ENCODE results near the gene CCSER1. TPM values are rescaled to one million over a fixed set of nuclear protein-coding genes. Genes with fewer than 3 reads are reported as not detected.
"Not testable (repeated sequence)": the region's sequence is repeated elsewhere in the genome, so short reads cannot be mapped to it uniquely, and the experiment has no call there.

CCSER1 gene
- total RNA-seq, 1 experiment from 2014 or later = 4.1 TPM

- no peak overlapping the region for H3K4me3 ChIP-seq (ENCODE audit: low read depth, low read length)
- Mint-ChIP-seq H3K27me3 (ENCODE audit: insufficient read depth, unreplicated experiment) (no peaks in the 10 kb centered on the region), H3K9me3 (ENCODE audit: unreplicated experiment) (no peaks in the 10 kb centered on the region), H3K4me1 (ENCODE audit: low read depth, unreplicated experiment) (no peaks in the 10 kb centered on the region), H3K36me3 (ENCODE audit: insufficient read depth, unreplicated experiment) (no peaks in the 10 kb centered on the region), H3K4me3 (ENCODE audit: unreplicated experiment) (no peak overlapping the region), H3K27ac (ENCODE audit: unreplicated experiment) (no peak overlapping the region)
- no TSS peak for BruUV-seq (replicated peaks)
- no peak for TF ChIP-seq CTCF (IDR thresholded peaks at IDR 0.05; ENCODE audit: insufficient read depth in 1 of 2, low read depth in 1 of 2, low read length in 1 of 2, severe bottlenecking in 1 of 2, unreplicated experiment in 1 of 2)
- H3K4me1 ChIP-seq = no peaks in the 10 kb centered on the region
- no peaks in the 10 kb centered on the region for H3K36me3 ChIP-seq (ENCODE audit: control insufficient read depth, insufficient read depth, low read length)
- no peaks in the 10 kb centered on the region for H3K9me3 ChIP-seq
- CTCF ChIA-PET = no interaction called here
- DNase-seq = no peak
- POLR2A ChIA-PET = no interaction called here
- no peaks in the 10 kb centered on the region for H3K27me3 ChIP-seq (replicated peaks; ENCODE audit: control insufficient read depth, insufficient read depth, low read length)
- intact Hi-C loops (cut with micrococcal nuclease; ENCODE audit: unreplicated experiment) = no loop called here
Observed at GRCh38 chr4:90689739-90690138, 562.5 kb downstream of the CCSER1 start.

GRCh38 chr4:90695411-90695810, 568.2 kb downstream of the CCSER1 start:
- no peak overlapping the region for H3K27ac Mint-ChIP-seq (ENCODE audit: unreplicated experiment)
- H3K9me3 Mint-ChIP-seq (ENCODE audit: unreplicated experiment) = no peaks in the 10 kb centered on the region
- H3K27me3 ChIP-seq (replicated peaks; ENCODE audit: control insufficient read depth, insufficient read depth, low read length) = no peaks in the 10 kb centered on the region
- BruUV-seq (replicated peaks) = no TSS peak
- no peak for DNase-seq
- no peaks in the 10 kb centered on the region for H3K27me3 Mint-ChIP-seq (ENCODE audit: insufficient read depth, unreplicated experiment)
- H3K9me3 ChIP-seq = no peaks in the 10 kb centered on the region
- no peaks in the 10 kb centered on the region for H3K36me3 ChIP-seq (ENCODE audit: control insufficient read depth, insufficient read depth, low read length)
- CTCF ChIA-PET = no interaction called here
- no peaks in the 10 kb centered on the region for H3K4me1 Mint-ChIP-seq (ENCODE audit: low read depth, unreplicated experiment)
- no peak overlapping the region for H3K4me3 ChIP-seq (ENCODE audit: low read depth, low read length)
- TF ChIP-seq CTCF (IDR thresholded peaks at IDR 0.05; ENCODE audit: insufficient read depth in 1 of 2, low read depth in 1 of 2, low read length in 1 of 2, severe bottlenecking in 1 of 2, unreplicated experiment in 1 of 2) = no peak
- no peaks in the 10 kb centered on the region for H3K4me1 ChIP-seq
- no peaks in the 10 kb centered on the region for H3K36me3 Mint-ChIP-seq (ENCODE audit: insufficient read depth, unreplicated experiment)
- POLR2A ChIA-PET = no interaction called here
- H3K4me3 Mint-ChIP-seq (ENCODE audit: unreplicated experiment) = no peak overlapping the region
- intact Hi-C loops (cut with micrococcal nuclease; ENCODE audit: unreplicated experiment) = no loop called here

DNA sequence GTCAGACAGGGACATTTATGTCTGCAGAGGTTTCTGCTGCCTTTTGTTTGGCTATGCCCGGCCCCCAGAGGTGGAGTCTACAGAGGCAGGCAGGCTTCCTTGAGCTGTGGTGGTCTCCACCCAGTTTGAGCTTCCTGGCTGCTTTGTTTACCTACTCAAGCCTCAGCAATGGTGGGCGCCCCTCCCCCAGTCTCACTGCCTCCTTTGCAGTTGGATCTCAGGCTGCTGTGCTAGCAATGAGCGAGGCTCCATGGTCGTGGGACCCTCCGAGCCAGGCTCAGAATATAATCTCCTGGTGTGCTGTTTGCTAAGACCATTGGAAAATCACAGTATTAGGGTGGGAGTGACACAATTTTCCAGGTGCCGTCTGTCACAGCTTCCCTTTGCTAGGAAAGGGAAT, 578.3 kb downstream of the CCSER1 start:
- POLR2A ChIA-PET = not testable (repeated sequence)

DNA sequence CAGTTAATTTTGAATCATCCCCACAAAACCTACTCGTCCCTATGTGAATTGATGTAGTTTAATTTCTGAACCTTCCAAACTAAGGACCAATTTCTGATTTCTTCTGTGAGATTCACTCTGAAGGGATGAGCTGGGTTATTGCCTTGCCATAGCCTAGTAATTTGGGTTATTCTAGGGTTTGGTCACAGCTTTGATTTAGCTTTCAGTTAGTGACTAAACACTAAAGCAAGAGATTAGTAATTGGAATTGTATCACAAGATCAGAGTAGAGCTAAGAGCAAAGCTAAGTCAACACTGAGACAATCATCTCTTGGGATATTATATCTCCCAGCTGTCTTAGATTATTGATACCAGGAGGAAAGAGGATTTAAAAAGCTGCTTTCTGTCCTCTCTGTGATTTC, 588.0 kb downstream of the CCSER1 start:
- Histone ChIP-seq H3K9me3 (no peaks in the 10 kb centered on the region), H3K4me3 (ENCODE audit: low read depth, low read length) (no peak overlapping the region), H3K36me3 (ENCODE audit: control insufficient read depth, insufficient read depth, low read length) (no peaks in the 10 kb centered on the region), H3K27me3 (replicated peaks; ENCODE audit: control insufficient read depth, insufficient read depth, low read length) (no peaks in the 10 kb centered on the region), H3K4me1 (no peaks in the 10 kb centered on the region)
- no TSS peak for BruUV-seq (replicated peaks)
- CTCF ChIA-PET = no interaction called here
- no peak overlapping the region for H3K4me3 Mint-ChIP-seq (ENCODE audit: unreplicated experiment)
- no peak for TF ChIP-seq CTCF (IDR thresholded peaks at IDR 0.05; ENCODE audit: insufficient read depth in 1 of 2, low read depth in 1 of 2, low read length in 1 of 2, severe bottlenecking in 1 of 2, unreplicated experiment in 1 of 2)
- intact Hi-C loops (cut with micrococcal nuclease; ENCODE audit: unreplicated experiment) = no loop called here
- no peak for DNase-seq
- H3K27me3 Mint-ChIP-seq (ENCODE audit: insufficient read depth, unreplicated experiment) = no peaks in the 10 kb centered on the region
- H3K36me3 Mint-ChIP-seq (ENCODE audit: insufficient read depth, unreplicated experiment) = no peaks in the 10 kb centered on the region
- no peak overlapping the region for H3K27ac Mint-ChIP-seq (ENCODE audit: unreplicated experiment)
- no peaks in the 10 kb centered on the region for H3K9me3 Mint-ChIP-seq (ENCODE audit: unreplicated experiment)
- POLR2A ChIA-PET = no interaction called here
- H3K4me1 Mint-ChIP-seq (ENCODE audit: low read depth, unreplicated experiment) = no peaks in the 10 kb centered on the region

More for the DNA sequence above, 578.3 kb downstream of the CCSER1 start:
- H3K4me1 Mint-ChIP-seq (ENCODE audit: low read depth, unreplicated experiment); H3K9me3 Mint-ChIP-seq (ENCODE audit: unreplicated experiment); CTCF ChIA-PET; DNase-seq; H3K4me1 ChIP-seq; H3K9me3 ChIP-seq; BruUV-seq (replicated peaks); H3K27ac Mint-ChIP-seq (ENCODE audit: unreplicated experiment); H3K27me3 Mint-ChIP-seq (ENCODE audit: insufficient read depth, unreplicated experiment); H3K4me3 Mint-ChIP-seq (ENCODE audit: unreplicated experiment); H3K27me3 ChIP-seq (replicated peaks; ENCODE audit: control insufficient read depth, insufficient read depth, low read length); H3K36me3 Mint-ChIP-seq (ENCODE audit: insufficient read depth, unreplicated experiment); H3K36me3 ChIP-seq (ENCODE audit: control insufficient read depth, insufficient read depth, low read length); intact Hi-C loops (cut with micrococcal nuclease; ENCODE audit: unreplicated experiment); H3K4me3 ChIP-seq (ENCODE audit: low read depth, low read length): not testable (repeated sequence)

Data from Caco-2 (cell line).